ENCODE measurements around the gene PPP1R10. TPM values are rescaled to one million over a fixed set of nuclear protein-coding genes. Genes with fewer than 3 reads are reported as not detected.

Gene PPP1R10
- total and polyA plus RNA-seq, 2 of the 13 experiments (the other 11 are each of a cell fraction or from before 2014, with no cell fraction given), result 26.3 to 38.4 TPM

DNA sequence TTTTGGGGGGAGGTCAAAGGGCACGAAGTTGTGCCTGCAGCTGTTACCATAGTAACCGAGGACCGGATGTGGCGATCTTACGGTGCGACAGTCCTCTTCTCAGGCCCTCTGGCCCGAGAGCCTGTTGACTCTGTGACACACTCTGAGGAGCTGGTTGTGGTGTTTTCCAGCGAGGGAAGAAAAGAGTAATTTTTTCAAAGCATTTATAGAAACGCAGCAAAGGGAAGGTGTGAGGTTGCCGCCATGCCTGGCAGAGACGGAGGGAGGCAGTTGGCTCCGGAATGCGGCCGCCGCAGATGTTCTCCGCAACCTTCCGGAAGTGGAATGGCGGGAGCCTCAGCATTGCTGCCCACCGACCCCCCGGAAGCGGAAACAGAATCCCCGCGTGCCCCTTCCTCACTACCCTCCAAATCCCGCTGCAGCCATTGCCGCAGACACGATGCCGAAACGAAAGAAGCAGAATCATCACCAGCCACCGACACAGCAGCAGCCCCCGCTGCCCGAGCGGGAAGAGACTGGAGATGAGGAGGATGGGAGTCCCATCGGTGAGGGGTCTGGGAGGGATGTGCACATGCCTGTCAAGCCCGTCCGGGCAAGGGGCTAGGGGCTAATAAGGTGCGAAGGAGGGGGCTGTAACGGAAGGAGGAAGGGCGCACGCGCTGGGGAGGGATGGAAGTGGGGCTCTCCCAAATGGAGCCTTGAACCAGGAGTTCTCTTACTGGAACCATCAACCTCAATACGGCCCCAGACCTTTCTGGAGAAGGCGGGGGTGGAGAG, 59.9 kb downstream of the PPP1R10 start, which contains the start of gene PRR3 (continued):
- TF ChIP-seq, protein P1, sequence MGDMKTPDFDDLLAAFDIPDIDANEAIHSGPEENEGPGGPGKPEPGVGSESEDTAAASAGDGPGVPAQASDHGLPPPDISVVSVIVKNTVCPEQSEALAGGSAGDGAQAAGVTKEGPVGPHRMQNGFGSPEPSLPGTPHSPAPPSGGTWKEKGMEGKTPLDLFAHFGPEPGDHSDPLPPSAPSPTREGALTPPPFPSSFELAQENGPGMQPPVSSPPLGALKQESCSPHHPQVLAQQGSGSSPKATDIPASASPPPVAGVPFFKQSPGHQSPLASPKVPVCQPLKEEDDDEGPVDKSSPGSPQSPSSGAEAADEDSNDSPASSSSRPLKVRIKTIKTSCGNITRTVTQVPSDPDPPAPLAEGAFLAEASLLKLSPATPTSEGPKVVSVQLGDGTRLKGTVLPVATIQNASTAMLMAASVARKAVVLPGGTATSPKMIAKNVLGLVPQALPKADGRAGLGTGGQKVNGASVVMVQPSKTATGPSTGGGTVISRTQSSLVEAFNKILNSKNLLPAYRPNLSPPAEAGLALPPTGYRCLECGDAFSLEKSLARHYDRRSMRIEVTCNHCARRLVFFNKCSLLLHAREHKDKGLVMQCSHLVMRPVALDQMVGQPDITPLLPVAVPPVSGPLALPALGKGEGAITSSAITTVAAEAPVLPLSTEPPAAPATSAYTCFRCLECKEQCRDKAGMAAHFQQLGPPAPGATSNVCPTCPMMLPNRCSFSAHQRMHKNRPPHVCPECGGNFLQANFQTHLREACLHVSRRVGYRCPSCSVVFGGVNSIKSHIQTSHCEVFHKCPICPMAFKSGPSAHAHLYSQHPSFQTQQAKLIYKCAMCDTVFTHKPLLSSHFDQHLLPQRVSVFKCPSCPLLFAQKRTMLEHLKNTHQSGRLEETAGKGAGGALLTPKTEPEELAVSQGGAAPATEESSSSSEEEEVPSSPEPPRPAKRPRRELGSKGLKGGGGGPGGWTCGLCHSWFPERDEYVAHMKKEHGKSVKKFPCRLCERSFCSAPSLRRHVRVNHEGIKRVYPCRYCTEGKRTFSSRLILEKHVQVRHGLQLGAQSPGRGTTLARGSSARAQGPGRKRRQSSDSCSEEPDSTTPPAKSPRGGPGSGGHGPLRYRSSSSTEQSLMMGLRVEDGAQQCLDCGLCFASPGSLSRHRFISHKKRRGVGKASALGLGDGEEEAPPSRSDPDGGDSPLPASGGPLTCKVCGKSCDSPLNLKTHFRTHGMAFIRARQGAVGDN (CRISPR knock-in tag; IDR thresholded peaks at IDR 0.05), result peak; percentile 100
- TF ChIP-seq NPAS2 (CRISPR knock-in tag; IDR thresholded peaks at IDR 0.05; ENCODE audit: borderline replicate concordance) (no peak), REL (CRISPR knock-in tag; conservative IDR thresholded peaks at IDR 0.05) (peak; percentile 97), ZMYM4 (CRISPR knock-in tag; IDR thresholded peaks at IDR 0.05) (peak; percentile 77), ZFP41 (CRISPR knock-in tag; IDR thresholded peaks at IDR 0.05; ENCODE audit: borderline replicate concordance) (peak; percentile 95), ARHGAP35 (CRISPR knock-in tag; IDR thresholded peaks at IDR 0.05; ENCODE audit: borderline replicate concordance) (peak; percentile 94; the same call in 1 of the 2 replicates), ARNTL (CRISPR knock-in tag; IDR thresholded peaks at IDR 0.05) (peak; percentile 84), FOXJ3 (CRISPR knock-in tag; IDR thresholded peaks at IDR 0.05; ENCODE audit: borderline replicate concordance) (no peak), ZNF333 (CRISPR knock-in tag; IDR thresholded peaks at IDR 0.05; ENCODE audit: borderline replicate concordance) (no peak; the same call in 1 of the 2 replicates), ZNF20 (CRISPR knock-in tag; IDR thresholded peaks at IDR 0.05) (0 out of 2 replicates have a peak, but pooled peaks have one; percentile 47), HDAC2 (CRISPR knock-in tag; IDR thresholded peaks at IDR 0.05) (peak; percentile 57), ZKSCAN1 (IDR thresholded peaks at IDR 0.05; ENCODE audit: low read length) (no peak; the same call in 1 of the 2 replicates), KDM1A (CRISPR knock-in tag; IDR thresholded peaks at IDR 0.05) (no peak), TOPORS (CRISPR knock-in tag; IDR thresholded peaks at IDR 0.05) (no peak; the same call in 1 of the 2 replicates), TEAD3 (CRISPR knock-in tag; optimal IDR thresholded peaks at IDR 0.05; ENCODE audit: borderline replicate concordance) (peak; percentile 74)
- TF ChIP-seq, protein P2, sequence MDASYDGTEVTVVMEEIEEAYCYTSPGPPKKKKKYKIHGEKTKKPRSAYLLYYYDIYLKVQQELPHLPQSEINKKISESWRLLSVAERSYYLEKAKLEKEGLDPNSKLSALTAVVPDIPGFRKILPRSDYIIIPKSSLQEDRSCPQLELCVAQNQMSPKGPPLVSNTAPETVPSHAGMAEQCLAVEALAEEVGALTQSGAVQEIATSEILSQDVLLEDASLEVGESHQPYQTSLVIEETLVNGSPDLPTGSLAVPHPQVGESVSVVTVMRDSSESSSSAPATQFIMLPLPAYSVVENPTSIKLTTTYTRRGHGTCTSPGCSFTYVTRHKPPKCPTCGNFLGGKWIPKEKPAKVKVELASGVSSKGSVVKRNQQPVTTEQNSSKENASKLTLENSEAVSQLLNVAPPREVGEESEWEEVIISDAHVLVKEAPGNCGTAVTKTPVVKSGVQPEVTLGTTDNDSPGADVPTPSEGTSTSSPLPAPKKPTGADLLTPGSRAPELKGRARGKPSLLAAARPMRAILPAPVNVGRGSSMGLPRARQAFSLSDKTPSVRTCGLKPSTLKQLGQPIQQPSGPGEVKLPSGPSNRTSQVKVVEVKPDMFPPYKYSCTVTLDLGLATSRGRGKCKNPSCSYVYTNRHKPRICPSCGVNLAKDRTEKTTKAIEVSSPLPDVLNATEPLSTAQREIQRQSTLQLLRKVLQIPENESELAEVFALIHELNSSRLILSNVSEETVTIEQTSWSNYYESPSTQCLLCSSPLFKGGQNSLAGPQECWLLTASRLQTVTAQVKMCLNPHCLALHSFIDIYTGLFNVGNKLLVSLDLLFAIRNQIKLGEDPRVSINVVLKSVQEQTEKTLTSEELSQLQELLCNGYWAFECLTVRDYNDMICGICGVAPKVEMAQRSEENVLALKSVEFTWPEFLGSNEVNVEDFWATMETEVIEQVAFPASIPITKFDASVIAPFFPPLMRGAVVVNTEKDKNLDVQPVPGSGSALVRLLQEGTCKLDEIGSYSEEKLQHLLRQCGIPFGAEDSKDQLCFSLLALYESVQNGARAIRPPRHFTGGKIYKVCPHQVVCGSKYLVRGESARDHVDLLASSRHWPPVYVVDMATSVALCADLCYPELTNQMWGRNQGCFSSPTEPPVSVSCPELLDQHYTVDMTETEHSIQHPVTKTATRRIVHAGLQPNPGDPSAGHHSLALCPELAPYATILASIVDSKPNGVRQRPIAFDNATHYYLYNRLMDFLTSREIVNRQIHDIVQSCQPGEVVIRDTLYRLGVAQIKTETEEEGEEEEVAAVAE (CRISPR knock-in tag; IDR thresholded peaks at IDR 0.05; ENCODE audit: borderline replicate concordance), result peak; percentile 71; the same call in 1 of the 2 replicates
- TF ChIP-seq, protein P3, sequence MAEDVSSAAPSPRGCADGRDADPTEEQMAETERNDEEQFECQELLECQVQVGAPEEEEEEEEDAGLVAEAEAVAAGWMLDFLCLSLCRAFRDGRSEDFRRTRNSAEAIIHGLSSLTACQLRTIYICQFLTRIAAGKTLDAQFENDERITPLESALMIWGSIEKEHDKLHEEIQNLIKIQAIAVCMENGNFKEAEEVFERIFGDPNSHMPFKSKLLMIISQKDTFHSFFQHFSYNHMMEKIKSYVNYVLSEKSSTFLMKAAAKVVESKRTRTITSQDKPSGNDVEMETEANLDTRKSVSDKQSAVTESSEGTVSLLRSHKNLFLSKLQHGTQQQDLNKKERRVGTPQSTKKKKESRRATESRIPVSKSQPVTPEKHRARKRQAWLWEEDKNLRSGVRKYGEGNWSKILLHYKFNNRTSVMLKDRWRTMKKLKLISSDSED (CRISPR knock-in tag; IDR thresholded peaks at IDR 0.05), result no peak
- TF ChIP-seq, protein P4, sequence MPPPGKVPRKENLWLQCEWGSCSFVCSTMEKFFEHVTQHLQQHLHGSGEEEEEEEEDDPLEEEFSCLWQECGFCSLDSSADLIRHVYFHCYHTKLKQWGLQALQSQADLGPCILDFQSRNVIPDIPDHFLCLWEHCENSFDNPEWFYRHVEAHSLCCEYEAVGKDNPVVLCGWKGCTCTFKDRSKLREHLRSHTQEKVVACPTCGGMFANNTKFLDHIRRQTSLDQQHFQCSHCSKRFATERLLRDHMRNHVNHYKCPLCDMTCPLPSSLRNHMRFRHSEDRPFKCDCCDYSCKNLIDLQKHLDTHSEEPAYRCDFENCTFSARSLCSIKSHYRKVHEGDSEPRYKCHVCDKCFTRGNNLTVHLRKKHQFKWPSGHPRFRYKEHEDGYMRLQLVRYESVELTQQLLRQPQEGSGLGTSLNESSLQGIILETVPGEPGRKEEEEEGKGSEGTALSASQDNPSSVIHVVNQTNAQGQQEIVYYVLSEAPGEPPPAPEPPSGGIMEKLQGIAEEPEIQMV (CRISPR knock-in tag; IDR thresholded peaks at IDR 0.05; ENCODE audit: low read depth), result peak; percentile 89
